Stimulated activated CD4-positive, alpha-beta T cell treated with anti-CD3 and anti-CD28 coated beads, Interleukin-2, amount 100 ng/mL, for 48 hours (primary cell): ENCODE measurements around the gene LMNTD1.
A peak's percentile ranks its signal among the peaks of the same experiment; 100 is the strongest.
"Not testable (repeated sequence)": the region's sequence is repeated elsewhere in the genome, so short reads cannot be mapped to it uniquely, and the experiment has no call there.

Source experiments
- DNase-seq, 2 donors: peaks; one replicate each; pipeline ENCODE4 v3.0.0-alpha.2; 2020

LMNTD1 gene

GRCh38 chr12:25488956-25489870 lies 63.9 kb downstream of the LMNTD1 start:
- DNase-seq = not testable (repeated sequence)

GRCh38 chr12:25482625-25483024 lies 70.5 kb downstream of the LMNTD1 start:
- no peak for DNase-seq

DNA sequence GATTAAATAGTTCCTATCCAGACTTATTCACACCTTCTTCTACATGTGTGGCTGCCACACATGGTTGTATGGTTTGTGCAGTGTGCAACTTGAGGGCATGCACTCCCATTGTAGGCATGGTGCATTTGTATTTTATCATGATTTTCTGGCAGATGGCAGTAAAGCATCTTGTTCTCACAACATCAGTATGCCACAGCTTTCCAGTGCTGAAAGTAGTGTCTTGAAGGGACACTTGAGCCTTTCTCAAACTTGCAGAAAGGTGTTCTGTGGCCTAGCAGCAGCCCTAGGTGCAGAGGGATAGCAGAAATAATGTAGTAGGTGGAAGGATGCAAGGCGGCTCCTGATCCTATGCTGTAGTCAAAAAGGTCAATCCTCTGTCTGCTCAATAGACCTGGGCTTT lies 72.9 kb downstream of the LMNTD1 start:
- no peak for DNase-seq

GRCh38 chr12:25477217-25477616 lies 75.9 kb downstream of the LMNTD1 start:
- no peak for DNase-seq

DNA sequence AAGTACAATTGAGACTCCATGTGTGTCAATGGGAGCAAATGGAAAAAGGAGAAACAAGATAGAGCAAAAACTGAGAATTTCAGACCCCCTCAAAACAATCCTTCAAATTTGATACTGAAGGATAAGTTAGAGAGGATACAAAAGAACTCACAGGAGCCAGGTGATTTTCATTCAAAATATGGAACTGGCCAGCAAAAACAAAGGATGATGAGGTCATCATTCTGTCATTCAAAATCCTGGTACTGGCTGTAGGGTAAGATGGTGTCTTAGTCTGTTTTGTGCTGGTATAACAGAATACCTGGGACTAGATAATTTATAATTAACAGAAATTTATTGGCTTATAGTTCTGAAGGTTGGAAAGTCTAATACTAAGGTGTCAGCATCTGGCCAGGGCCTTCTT lies 80.6 kb downstream of the LMNTD1 start:
- no peak for DNase-seq

- no peak for DNase-seq
These were observed 83.2 kb downstream of the LMNTD1 start for GRCh38 chr12:25469861-25470260.

DNA sequence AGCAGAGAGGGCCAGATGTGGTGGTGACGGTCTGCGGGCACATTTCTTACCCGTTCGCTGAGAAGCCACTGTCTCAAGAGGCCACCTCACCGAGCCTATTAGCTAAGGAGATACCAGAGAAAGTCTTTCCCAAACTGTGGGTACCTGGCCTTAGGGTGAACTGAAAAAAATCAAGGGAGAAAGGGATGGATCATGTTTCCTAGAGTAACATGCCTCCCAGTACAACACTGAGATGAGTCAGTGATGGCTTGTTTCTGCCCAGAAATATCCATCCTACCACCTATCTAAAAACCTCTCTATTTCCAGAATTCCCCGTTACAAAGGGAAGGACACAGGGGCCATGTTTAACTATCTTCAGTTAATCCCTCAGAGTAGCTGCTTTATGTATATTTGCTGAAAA lies 83.7 kb downstream of the LMNTD1 start:
- DNase-seq = no peak

- DNase-seq = no peak
These were observed 89.6 kb downstream of the LMNTD1 start for GRCh38 chr12:25463521-25463920.

DNA sequence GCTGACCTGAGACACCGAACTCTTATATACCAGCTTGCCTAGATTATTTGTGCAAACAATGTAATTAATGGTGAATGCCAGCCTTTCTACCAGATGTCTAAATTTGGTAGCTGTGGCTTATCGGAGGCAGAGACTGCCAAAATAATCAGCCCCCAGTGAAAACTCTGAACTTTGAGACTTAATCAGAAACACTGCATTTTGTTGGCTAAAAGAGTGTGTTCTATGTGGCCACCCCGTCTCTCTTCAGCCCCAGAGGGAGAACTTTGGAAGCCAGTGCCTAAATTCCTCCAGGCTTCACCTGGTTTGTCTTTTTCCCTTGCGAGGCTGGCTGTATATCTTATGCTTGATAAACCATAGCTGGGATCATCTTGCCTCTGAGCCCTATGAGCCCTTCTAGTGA lies 90.1 kb downstream of the LMNTD1 start:
- no peak for DNase-seq

DNA sequence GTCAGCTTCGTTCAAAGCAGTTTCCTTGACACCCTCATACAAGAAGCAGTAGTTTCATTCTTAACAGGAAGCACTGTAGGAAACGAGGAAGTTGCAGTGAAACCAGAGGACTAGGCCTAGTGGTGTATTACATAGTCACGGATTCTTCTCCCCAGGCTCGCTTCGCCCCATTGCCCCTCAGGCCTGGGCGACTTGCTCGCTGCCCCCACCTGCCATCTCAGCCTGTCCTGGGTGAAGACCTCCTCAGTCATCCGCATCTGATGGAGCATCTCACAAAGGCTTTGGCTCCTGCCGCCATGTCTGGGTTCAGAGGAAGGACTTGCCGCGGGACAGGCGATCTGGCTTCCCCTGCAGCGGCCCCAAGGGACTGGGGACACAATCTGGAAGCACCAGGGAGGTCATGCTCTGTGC lies 93.5 kb downstream of the LMNTD1 start:
- DNase-seq = no peak

- no peak for DNase-seq
These were observed 95.0 kb downstream of the LMNTD1 start for GRCh38 chr12:25458047-25458552.

DNA sequence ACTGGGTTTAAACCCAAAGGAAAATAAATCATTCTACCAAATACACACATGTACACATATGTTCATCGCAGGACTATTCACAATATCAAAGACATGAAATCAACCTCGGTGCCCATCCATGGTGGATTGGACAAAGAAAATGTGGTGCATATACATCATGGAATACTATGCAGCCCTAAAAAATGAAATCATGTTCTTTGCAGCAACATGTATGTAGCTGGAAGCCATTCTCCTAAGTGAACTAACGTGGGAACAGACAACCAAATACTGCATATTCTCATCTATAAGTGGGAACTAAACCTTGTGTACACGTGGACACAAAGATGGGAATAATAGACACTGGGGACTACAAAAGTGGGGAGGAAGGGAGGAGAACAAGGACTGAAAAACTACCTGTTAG lies 96.6 kb downstream of the LMNTD1 start:
- DNase-seq = no peak

- DNase-seq = no peak
These were observed 97.4 kb downstream of the LMNTD1 start for GRCh38 chr12:25455696-25456095.

DNA sequence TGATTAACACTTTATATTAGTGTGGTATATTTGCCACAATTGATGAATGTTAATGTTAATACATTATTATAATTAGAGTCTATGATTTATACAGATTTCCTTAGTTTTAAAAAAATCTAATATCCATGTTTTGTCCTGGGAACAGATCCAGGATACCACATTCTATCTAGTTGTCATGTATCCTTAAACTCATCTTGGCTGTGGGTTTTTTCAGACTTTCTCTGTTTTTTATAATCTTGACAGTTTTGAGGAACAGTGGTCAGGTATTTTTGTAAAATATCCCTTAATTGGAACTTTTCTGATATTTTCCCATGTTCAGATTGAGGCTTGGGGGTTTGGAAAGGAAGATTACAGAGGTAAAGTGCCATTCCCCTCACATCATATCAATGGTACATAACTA lies 104.1 kb downstream of the LMNTD1 start:
- no peak for DNase-seq

GRCh38 chr12:25447046-25447445 lies 106.0 kb downstream of the LMNTD1 start:
- DNase-seq = no peak

DNA sequence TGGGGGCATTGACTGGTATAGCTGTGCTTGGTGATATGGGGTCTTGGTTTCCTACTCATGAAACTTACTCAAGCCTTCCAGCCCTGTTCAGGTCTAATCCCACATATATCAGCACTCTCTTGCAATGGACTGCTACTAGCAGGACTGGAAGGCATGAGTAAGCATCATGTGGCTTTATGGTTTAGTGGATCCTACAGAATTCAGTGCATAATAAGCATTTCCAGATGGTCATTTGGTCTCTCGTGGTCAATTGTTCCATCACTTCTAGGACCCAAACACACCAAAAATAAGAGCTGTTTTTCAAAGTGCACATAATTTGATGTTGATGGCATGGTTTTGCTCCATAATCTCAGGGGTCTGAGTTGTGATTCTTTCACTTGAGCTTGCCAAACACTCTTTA lies 114.4 kb downstream of the LMNTD1 start:
- DNase-seq = no peak

GRCh38 chr12:25436206-25437030 lies 116.7 kb downstream of the LMNTD1 start:
- peak; percentile 1 to 6 for DNase-seq

GRCh38 chr12:25435431-25435830 lies 117.7 kb downstream of the LMNTD1 start:
- DNase-seq = no peak

DNA sequence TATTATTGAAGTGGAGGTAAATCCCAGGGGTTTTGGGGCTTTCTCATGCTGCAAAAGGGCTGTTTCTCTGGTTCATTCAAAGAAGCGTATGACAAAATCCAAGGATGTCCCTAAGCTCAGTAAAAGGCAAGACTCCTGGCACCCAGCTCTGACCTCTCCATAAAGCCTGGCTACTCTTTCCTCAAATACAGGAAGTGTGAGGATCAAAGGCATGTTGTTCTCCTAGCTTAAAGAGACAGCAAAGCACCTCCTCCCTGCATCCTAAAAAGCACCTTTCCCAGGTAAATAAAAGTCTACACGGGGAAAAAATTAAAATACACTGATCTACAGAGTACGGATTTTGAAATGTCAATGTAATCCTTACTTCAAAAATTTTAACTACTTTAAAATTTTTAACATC lies 118.6 kb downstream of the LMNTD1 start:
- no peak for DNase-seq

- DNase-seq = no peak
These were observed 119.3 kb downstream of the LMNTD1 start for GRCh38 chr12:25433581-25434325.

DNA sequence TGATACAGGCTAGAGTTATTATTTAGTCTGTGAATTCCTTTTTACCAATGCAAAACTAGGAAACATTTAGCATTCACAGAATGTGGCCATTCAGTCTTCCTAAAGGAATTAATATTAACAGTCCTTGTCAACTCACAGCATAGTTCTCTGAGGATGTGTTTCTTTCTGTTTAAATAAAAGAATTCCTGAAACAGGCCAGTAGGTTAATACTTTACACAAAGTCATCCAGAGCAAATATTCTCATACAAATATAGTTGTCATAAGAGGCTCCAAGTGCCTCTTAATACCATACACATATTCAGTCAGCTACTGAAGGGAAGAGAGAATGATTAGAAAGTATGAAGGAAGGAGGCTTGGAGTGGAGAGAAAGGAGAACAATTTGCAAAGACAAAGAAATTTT lies 120.1 kb downstream of the LMNTD1 start:
- DNase-seq = no peak

GRCh38 chr12:25427337-25428249 lies 125.5 kb downstream of the LMNTD1 start:
- DNase-seq = no peak
